ENCODE results near the gene DRAM2. TPM values are rescaled to one million over a fixed set of nuclear protein-coding genes. Genes with fewer than 3 reads are reported as not detected.

The DRAM2 gene
- polyA plus RNA-seq, 1 of the 3 experiments (the other 2 are of a cell fraction): 19.2 TPM

DNA sequence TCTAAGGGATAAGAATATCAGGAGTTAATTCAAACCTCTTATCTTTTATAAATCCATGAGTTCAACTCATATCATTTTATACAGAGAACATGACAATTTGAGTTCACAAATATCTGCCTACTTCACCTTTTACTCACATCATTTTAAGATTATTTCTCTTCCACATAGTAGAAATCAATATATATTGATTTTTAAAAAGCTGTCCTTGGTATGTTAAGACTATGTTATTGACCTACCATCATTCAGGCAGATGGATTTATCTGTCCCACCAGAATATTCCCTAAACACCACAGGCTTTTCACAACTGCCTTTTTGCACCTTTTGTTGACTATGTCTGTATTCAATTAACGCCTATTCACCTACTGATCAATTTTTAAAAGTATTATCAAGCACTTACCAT is 13.5 kb downstream of the DRAM2 start:
- Histone ChIP-seq H3K36me3 (replicated peaks in 1 of 2; ENCODE audit: control insufficient read depth in 1 of 2, insufficient read depth in 2 of 2, low read length in 1 of 2) (peaks cover 58 to 60% of the 10 kb centered on the region in 2 experiments), H3K9me2 (no peaks in the 10 kb centered on the region)
- CTCF ChIA-PET: no interaction called here

GRCh38 chr1:111116496-111116895 is 23.4 kb downstream of the DRAM2 start:
- no peak overlapping the region for H2AFZ ChIP-seq (ENCODE audit: low read depth)
- no peaks in the 10 kb centered on the region for H3K9me2 ChIP-seq
- H3K9ac ChIP-seq: no peak overlapping the region
- H3K27me3 ChIP-seq (ENCODE audit: insufficient read depth): no peaks in the 10 kb centered on the region
- no peaks in the 10 kb centered on the region for H4K20me1 ChIP-seq (ENCODE audit: insufficient read depth)
- H3K4me3 ChIP-seq (ENCODE audit: low read depth in 2 of 2, low read length in 1 of 2): no peak overlapping the region
- WGBS (ENCODE audit: low lambda C conversion rate): 100% methylated on average over 2 of the region's 2 CpGs
- H3K4me2 ChIP-seq: no peak overlapping the region
- no peak overlapping the region for H3K27ac ChIP-seq (ENCODE audit: low read depth in 2 of 2, low read length in 1 of 2)
- CTCF ChIA-PET: no interaction called here
- H3K79me2 ChIP-seq (ENCODE audit: insufficient read depth): 0 out of 2 replicates have a peak, but pooled peaks cover 5% of the 10 kb centered on the region
- H3K9me3 ChIP-seq: no peaks in the 10 kb centered on the region
- H3K4me1 ChIP-seq (ENCODE audit: control insufficient read depth in 1 of 2, insufficient read depth in 2 of 2, low read depth in 1 of 2, low read length in 1 of 2): peaks cover 0 to 10% of the 10 kb centered on the region in 2 experiments; a peak in 1 of 4 replicates
- no peak for TF ChIP-seq CHD2 (IDR thresholded peaks at IDR 0.05; ENCODE audit: low read length, partially characterized antibody)
- no peak for TF ChIP-seq RXRA (IDR thresholded peaks at IDR 0.05; ENCODE audit: borderline replicate concordance, low read depth)
- H3K36me3 ChIP-seq (replicated peaks in 1 of 2; ENCODE audit: control insufficient read depth in 1 of 2, insufficient read depth in 2 of 2, low read length in 1 of 2): peaks cover 37 to 68% of the 10 kb centered on the region in 2 experiments
- POLR2A ChIA-PET: no interaction called here
- DNase-seq: no peak
- peaks cover 24% of the 10 kb centered on the region for H3F3A ChIP-seq (replicated peaks; ENCODE audit: insufficient read depth)

More for the DNA sequence above, 13.5 kb downstream of the DRAM2 start:
- Histone ChIP-seq H3K4me3 (ENCODE audit: low read depth in 2 of 2, low read length in 1 of 2) (no peak overlapping the region), H3K4me1 (ENCODE audit: control insufficient read depth in 1 of 2, insufficient read depth in 2 of 2, low read depth in 1 of 2, low read length in 1 of 2) (0 out of 4 replicates have a peak, but pooled peaks cover 0 to under 1% of the 10 kb centered on the region in 2 experiments), H3K4me2 (no peak overlapping the region), H2AFZ (ENCODE audit: low read depth) (no peak overlapping the region), H3K9ac (no peak overlapping the region), H3F3A (replicated peaks; ENCODE audit: insufficient read depth) (peaks cover under 1% of the 10 kb centered on the region), H3K79me2 (ENCODE audit: insufficient read depth) (no peaks in the 10 kb centered on the region), H4K20me1 (ENCODE audit: insufficient read depth) (no peaks in the 10 kb centered on the region), H3K27me3 (ENCODE audit: insufficient read depth) (no peaks in the 10 kb centered on the region), H3K9me3 (no peaks in the 10 kb centered on the region), H3K27ac (ENCODE audit: low read depth in 2 of 2, low read length in 1 of 2) (no peak overlapping the region)
- no peak for TF ChIP-seq POLR2AphosphoS5 (IDR thresholded peaks at IDR 0.05; ENCODE audit: low read depth, low read length)
- TF ChIP-seq, protein P1, sequence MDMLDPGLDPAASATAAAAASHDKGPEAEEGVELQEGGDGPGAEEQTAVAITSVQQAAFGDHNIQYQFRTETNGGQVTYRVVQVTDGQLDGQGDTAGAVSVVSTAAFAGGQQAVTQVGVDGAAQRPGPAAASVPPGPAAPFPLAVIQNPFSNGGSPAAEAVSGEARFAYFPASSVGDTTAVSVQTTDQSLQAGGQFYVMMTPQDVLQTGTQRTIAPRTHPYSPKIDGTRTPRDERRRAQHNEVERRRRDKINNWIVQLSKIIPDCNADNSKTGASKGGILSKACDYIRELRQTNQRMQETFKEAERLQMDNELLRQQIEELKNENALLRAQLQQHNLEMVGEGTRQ (IDR thresholded peaks at IDR 0.05; ENCODE audit: borderline replicate concordance, low read depth, low read length): no peak
- 96% methylated on average over 1 of the region's 1 CpG for WGBS (ENCODE audit: low lambda C conversion rate)
- POLR2A ChIA-PET: no interaction called here
- DNase-seq: no peak

DNA sequence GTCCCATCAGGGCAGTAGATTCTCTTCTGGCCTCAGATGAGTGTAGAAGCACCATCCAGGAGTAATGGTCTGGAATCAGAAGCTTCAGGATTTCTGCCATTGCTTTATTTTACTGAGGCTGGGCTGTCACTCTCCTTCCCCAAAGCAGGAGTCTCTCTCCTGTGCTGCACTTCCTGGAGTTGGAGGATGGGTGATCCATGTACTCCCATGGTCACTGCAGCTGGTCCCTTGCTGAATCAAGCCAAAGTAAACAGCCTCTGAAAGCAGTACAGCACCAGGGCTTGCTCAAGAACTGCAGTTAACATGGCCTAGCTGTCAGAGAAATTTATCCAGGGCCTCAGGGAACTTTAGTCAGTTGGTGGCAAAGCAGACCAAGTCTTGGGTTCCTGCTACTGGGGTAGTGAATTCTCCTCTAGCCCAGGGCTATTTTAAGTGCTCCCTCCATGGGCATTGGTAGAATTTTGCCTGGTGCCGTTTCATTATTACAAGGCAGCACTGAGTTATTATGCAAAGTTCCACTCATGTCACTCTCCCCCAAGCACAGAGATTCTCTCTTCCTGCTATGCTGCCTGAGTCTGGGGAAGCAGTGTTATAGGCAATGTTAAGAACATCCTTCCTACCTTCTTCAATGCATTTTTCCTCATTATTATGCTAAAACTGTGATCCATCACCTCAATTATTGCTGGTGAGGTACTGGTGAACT is 29.5 kb downstream of the DRAM2 start:
- TF ChIP-seq, protein P2, sequence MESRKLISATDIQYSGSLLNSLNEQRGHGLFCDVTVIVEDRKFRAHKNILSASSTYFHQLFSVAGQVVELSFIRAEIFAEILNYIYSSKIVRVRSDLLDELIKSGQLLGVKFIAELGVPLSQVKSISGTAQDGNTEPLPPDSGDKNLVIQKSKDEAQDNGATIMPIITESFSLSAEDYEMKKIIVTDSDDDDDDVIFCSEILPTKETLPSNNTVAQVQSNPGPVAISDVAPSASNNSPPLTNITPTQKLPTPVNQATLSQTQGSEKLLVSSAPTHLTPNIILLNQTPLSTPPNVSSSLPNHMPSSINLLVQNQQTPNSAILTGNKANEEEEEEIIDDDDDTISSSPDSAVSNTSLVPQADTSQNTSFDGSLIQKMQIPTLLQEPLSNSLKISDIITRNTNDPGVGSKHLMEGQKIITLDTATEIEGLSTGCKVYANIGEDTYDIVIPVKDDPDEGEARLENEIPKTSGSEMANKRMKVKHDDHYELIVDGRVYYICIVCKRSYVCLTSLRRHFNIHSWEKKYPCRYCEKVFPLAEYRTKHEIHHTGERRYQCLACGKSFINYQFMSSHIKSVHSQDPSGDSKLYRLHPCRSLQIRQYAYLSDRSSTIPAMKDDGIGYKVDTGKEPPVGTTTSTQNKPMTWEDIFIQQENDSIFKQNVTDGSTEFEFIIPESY (IDR thresholded peaks at IDR 0.05; ENCODE audit: borderline replicate concordance, low read depth): no peak
- no peak for TF ChIP-seq MEF2A (IDR thresholded peaks at IDR 0.05; ENCODE audit: borderline replicate concordance, low read depth)
- no peak for TF ChIP-seq GATA2 (CRISPR knock-in tag; IDR thresholded peaks at IDR 0.05)
- TF ChIP-seq RXRA (IDR thresholded peaks at IDR 0.05; ENCODE audit: borderline replicate concordance, low read depth): no peak
- no peak for TF ChIP-seq NRF1 (IDR thresholded peaks at IDR 0.05; ENCODE audit: low read depth, low read length)
- no peak for TF ChIP-seq SIN3A (IDR thresholded peaks at IDR 0.05; ENCODE audit: borderline replicate concordance, low read depth, low read length)
- TF ChIP-seq, protein P3, sequence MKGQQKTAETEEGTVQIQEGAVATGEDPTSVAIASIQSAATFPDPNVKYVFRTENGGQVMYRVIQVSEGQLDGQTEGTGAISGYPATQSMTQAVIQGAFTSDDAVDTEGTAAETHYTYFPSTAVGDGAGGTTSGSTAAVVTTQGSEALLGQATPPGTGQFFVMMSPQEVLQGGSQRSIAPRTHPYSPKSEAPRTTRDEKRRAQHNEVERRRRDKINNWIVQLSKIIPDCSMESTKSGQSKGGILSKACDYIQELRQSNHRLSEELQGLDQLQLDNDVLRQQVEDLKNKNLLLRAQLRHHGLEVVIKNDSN (IDR thresholded peaks at IDR 0.05; ENCODE audit: borderline replicate concordance, low read depth): no peak
- no peak for TF ChIP-seq FOXM1 (IDR thresholded peaks at IDR 0.05; ENCODE audit: low read depth)
- TF ChIP-seq TCF12 (IDR thresholded peaks at IDR 0.05): no peak
- TF ChIP-seq TEAD4 (IDR thresholded peaks at IDR 0.05; ENCODE audit: borderline replicate concordance, insufficient read depth): no peak
- no peak for TF ChIP-seq JUND (IDR thresholded peaks at IDR 0.05)
- no peak for TF ChIP-seq PBX3 (IDR thresholded peaks at IDR 0.05)
- TF ChIP-seq FOXJ3 (CRISPR knock-in tag; IDR thresholded peaks at IDR 0.05): no peak
- no peak for TF ChIP-seq FOSL2 (IDR thresholded peaks at IDR 0.05; ENCODE audit: borderline replicate concordance, low read depth)
- WGBS (ENCODE audit: low lambda C conversion rate): 27% methylated on average over 1 of the region's 1 CpG
- CTCF ChIA-PET: no interaction called here
- Histone ChIP-seq H3K4me2 (no peak overlapping the region), H3K27me3 (ENCODE audit: insufficient read depth) (no peaks in the 10 kb centered on the region), H4K20me1 (ENCODE audit: insufficient read depth) (no peaks in the 10 kb centered on the region), H3K9me3 (0 out of 2 replicates have a peak, but pooled peaks cover 10% of the 10 kb centered on the region), H3K79me2 (ENCODE audit: insufficient read depth) (no peaks in the 10 kb centered on the region), H3K9me2 (no peaks in the 10 kb centered on the region), H2AFZ (ENCODE audit: low read depth) (no peak overlapping the region), H3K9ac (no peak overlapping the region), H3K36me3 (replicated peaks in 1 of 2; ENCODE audit: control insufficient read depth in 1 of 2, insufficient read depth in 2 of 2, low read length in 1 of 2) (peaks cover 4 to 49% of the 10 kb centered on the region in 2 experiments), H3F3A (replicated peaks; ENCODE audit: insufficient read depth) (no peaks in the 10 kb centered on the region), H3K4me1 (ENCODE audit: control insufficient read depth in 1 of 2, insufficient read depth in 2 of 2, low read depth in 1 of 2, low read length in 1 of 2) (no peaks in the 10 kb centered on the region), H3K27ac (ENCODE audit: low read depth in 2 of 2, low read length in 1 of 2) (no peak overlapping the region), H3K4me3 (ENCODE audit: low read depth in 2 of 2, low read length in 1 of 2) (no peak overlapping the region)
- no peak for DNase-seq
- POLR2A ChIA-PET: no interaction called here

All from SK-N-SH (cell line).